NCI-H69 (cell line): ENCODE data around the gene DHRS4.
"Not testable (repeated sequence)": the region's sequence is repeated elsewhere in the genome, so short reads cannot be mapped to it uniquely, and the experiment has no call there.

ENCODE experiments used
- DNase-seq: peaks from one replicate; lab custom pipeline; 2025; lab: John Stamatoyannopoulos, UW

The DHRS4 gene

GRCh38 chr14:23941230-23941629 lies 12.3 kb upstream of the DHRS4 start:
- no peak for DNase-seq

- DNase-seq = no peak
These were observed 11.9 kb upstream of the DHRS4 start for GRCh38 chr14:23941669-23942068.

- DNase-seq = no peak
These were observed 11.0 kb upstream of the DHRS4 start for GRCh38 chr14:23942587-23942986.

- not testable (repeated sequence) for DNase-seq
These were observed 4.5 kb upstream of the DHRS4 start for GRCh38 chr14:23949069-23949468.

- no peak for DNase-seq
These were observed 3.0 kb upstream of the DHRS4 start for GRCh38 chr14:23950411-23951135.

- not testable (repeated sequence) for DNase-seq
These were observed 2.5 kb upstream of the DHRS4 start for GRCh38 chr14:23951136-23951466.

- peak; percentile 59 for DNase-seq
These were observed 1.9 kb upstream of the DHRS4 start for GRCh38 chr14:23951590-23952201.

GRCh38 chr14:23953116-23953463 lies 480 bp upstream of the DHRS4 start:
- peak; percentile 54 for DNase-seq

- DNase-seq = not testable (repeated sequence)
These were observed 677 bp downstream of the DHRS4 start for GRCh38 chr14:23954279-23954614.

GRCh38 chr14:23954965-23955364 lies 1.4 kb downstream of the DHRS4 start:
- peak; percentile 86 for DNase-seq

GRCh38 chr14:23955811-23956210 lies 2.2 kb downstream of the DHRS4 start:
- not testable (repeated sequence) for DNase-seq

- DNase-seq = not testable (repeated sequence)
These were observed 4.5 kb downstream of the DHRS4 start for GRCh38 chr14:23957913-23958569.

- not testable (repeated sequence) for DNase-seq
These were observed 7.3 kb downstream of the DHRS4 start for GRCh38 chr14:23960899-23961298.

GRCh38 chr14:23961704-23962103 lies 8.1 kb downstream of the DHRS4 start:
- DNase-seq = not testable (repeated sequence)

- not testable (repeated sequence) for DNase-seq
These were observed 15.5 kb downstream of the DHRS4 start for GRCh38 chr14:23969130-23969480.

- peak; percentile 73 for DNase-seq
These were observed 16.1 kb downstream of the DHRS4 start for GRCh38 chr14:23969481-23970282.

GRCh38 chr14:23970283-23970659 lies 16.7 kb downstream of the DHRS4 start:
- not testable (repeated sequence) for DNase-seq

- not testable (repeated sequence) for DNase-seq
These were observed 19.6 kb downstream of the DHRS4 start for GRCh38 chr14:23973178-23973577.

GRCh38 chr14:23974041-23974440 lies 20.5 kb downstream of the DHRS4 start:
- not testable (repeated sequence) for DNase-seq

GRCh38 chr14:23977208-23977607 lies 23.6 kb downstream of the DHRS4 start:
- DNase-seq = not testable (repeated sequence)

GRCh38 chr14:23981951-23982813 lies 28.6 kb downstream of the DHRS4 start:
- not testable (repeated sequence) for DNase-seq
